Measurements from ENCODE around the gene BICRA.
"Not testable (repeated sequence)": the region's sequence is repeated elsewhere in the genome, so short reads cannot be mapped to it uniquely, and the experiment has no call there.

The BICRA gene

GRCh38 chr19:47711652-47712242 is 102.8 kb downstream of the BICRA start:
- in situ Hi-C loops (cut with MboI; ENCODE audit: low sequenced_read_pairs) = loop anchor here (25.0 kb wide), 1 partner anchor 424 kb away; no protein-coding TSS in a partner anchor

DNA sequence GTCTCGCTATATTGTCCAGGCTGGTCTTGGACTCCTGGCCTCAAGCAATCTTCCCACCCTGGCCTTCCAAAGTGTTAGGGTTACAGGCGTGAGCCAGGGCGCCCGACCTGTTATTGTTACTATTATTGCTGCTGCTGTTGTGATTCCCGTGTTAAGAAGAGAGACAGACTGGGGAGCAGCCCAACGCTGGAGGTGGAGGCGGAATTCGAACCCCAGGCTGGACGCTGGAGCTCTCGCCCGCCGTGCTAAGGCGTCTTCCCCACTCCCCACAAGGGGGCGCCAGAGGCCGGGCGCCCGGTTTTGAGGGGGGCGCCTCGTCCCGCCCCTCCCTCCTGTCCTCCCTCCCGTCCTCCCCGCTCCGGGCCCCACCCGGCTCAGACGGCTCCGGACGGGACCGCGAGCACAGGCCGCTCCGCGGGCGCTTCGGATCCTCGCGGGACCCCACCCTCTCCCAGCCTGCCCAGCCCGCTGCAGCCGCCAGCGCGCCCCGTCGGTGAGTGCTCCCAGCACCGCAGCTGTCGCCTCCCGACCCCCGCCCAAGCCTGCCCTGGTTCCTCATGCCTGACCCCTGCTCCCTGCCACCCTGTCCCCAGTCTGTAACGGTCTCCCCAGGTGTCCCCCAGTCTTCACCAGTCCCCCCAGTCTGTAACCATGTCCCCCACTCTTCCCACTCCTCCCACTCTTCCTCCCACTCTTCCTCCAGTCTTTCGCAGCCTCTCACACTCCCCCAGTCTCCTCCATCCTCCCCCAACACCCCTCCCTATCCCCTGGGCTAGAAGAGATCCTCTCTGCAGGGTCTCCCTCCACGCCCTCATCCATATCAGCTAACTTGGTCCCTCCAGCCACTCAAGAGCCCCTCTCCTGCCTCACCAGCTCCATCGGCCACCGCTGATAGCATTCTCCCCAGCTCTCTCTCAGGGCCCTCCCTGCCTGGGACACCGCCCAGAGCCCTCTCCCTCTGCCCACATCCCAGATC is 104.4 kb downstream of the BICRA start, which contains the start of gene EHD2:
Gene EHD2 (plus strand): TSS at position 377 of the 976 bp plus-strand sequence. CDS start 3,191 bp downstream, outside the sequence.
- in situ Hi-C loops (cut with MboI; ENCODE audit: low sequenced_read_pairs) = loop anchor here (25.0 kb wide), 1 partner anchor 426 kb away; no protein-coding TSS in a partner anchor

DNA sequence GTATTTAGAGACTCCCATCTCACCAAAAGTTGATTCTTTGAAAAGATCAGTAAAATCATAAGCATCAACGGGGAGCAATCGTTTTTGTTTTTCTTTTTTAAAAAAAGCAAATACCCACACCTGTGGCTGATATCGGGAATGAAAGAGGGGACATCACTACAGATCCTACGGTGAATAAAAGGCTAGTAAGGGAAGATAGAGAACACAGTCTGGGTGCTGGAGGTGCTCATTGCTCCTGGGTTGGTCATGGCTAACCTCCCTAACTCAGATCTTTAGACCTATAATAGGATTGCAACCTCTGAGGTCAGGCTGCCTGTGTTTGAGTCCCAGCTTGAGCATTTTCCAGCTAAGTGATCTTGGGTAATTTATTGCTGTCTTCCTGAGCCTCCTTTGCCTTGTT is 105.4 kb downstream of the BICRA start:
- in situ Hi-C loops (cut with MboI; ENCODE audit: low sequenced_read_pairs) = loop anchor here (25.0 kb wide), 1 partner anchor 427 kb away; no protein-coding TSS in a partner anchor

- in situ Hi-C loops (cut with MboI; ENCODE audit: low sequenced_read_pairs) = loop anchor here (25.0 kb wide), 1 partner anchor 428 kb away; no protein-coding TSS in a partner anchor
Observed at GRCh38 chr19:47714855-47715254, 105.9 kb downstream of the BICRA start.

GRCh38 chr19:47716270-47716937 is 107.5 kb downstream of the BICRA start:
- in situ Hi-C loops (cut with MboI; ENCODE audit: low sequenced_read_pairs) = loop anchor here (25.0 kb wide), 1 partner anchor 429 kb away; no protein-coding TSS in a partner anchor

- in situ Hi-C loops (cut with MboI; ENCODE audit: low sequenced_read_pairs) = loop anchor here (25.0 kb wide), 1 partner anchor 431 kb away; no protein-coding TSS in a partner anchor
Observed at GRCh38 chr19:47718415-47719046, 109.6 kb downstream of the BICRA start.

GRCh38 chr19:47719047-47719859 is 110.3 kb downstream of the BICRA start:
- in situ Hi-C loops (cut with MboI; ENCODE audit: low sequenced_read_pairs) = loop anchor here (25.0 kb wide), 1 partner anchor 432 kb away; no protein-coding TSS in a partner anchor

DNA sequence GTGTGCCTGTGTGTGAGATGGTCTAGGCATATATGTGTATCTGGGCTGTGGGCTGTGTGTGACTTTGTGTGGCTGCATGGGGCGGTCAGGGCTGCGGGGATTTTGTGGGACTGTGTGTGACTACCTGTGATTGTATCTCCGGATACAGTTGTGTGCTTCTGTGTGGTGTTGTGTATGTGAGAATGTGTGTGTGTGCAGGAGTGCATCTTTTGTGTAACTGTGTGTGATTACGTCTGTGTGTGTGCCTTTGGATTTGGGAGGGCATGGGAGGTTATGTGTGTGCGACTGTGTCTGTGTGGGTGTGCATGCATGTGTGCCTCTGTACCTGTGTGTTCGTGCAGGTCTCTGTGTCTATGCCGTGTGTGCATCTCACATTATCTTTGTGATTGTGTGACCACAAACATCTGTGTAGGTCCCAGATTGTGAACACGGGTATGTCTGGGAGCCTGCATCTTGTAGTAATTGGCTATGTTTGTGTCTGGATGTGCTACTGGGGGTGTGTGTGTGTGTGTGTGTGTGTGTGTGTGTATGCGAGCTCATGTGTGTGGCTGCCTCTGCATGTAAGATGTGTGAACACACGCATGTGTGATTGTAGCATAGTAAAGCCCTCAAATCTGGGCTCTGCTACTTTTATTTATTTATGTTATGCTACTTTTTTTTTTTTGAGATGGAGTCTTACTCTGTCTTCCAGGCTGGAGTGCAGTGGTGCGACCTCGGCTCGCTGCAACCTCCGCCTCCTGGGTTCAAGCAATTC is 111.9 kb downstream of the BICRA start:
- in situ Hi-C loops (cut with MboI; ENCODE audit: low sequenced_read_pairs) = loop anchor here (25.0 kb wide), 1 partner anchor 434 kb away; no protein-coding TSS in a partner anchor

DNA sequence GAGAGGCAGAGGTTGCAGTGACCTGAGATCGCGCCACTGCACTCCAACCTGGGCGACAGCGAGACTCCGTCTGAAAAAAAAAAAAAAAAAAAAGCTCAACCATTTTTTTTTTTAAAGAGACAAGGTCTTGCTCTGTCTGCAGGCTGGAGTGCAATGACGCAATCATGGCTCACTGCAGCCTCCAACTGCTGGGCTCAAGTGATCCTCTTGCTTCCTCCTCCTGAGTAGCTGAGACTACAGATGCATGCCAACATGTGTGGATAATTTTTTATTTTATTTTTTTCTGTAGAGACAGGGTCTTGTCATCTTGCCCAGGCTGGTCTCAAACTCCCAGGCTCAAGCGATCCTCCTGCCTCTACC is 114.6 kb downstream of the BICRA start:
- in situ Hi-C loops (cut with MboI; ENCODE audit: low sequenced_read_pairs) = loop anchor here (25.0 kb wide), 1 partner anchor 436 kb away; no protein-coding TSS in a partner anchor

DNA sequence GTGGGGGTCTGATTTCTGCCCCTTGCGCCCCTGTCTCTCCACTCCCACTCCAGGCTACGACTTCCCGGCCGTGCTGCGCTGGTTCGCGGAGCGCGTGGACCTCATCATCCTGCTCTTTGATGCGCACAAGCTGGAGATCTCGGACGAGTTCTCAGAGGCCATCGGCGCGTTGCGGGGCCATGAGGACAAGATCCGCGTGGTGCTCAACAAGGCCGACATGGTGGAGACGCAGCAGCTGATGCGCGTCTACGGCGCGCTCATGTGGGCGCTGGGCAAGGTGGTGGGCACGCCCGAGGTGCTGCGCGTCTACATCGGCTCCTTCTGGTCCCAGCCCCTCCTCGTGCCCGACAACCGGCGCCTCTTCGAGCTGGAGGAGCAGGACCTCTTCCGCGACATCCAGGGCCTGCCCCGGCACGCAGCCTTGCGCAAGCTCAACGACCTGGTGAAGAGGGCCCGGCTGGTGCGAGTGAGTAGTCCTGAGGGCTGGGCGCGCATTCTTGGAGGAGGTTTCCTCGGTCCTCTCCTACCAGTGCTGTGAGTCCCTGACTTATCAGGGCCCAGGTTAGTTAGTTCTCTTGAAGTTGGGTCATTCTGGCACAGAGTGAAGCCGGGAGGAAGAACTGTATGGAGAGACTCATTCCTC is 116.9 kb downstream of the BICRA start:
- in situ Hi-C loops (cut with MboI; ENCODE audit: low sequenced_read_pairs) = no loop called here

- in situ Hi-C loops (cut with MboI; ENCODE audit: low sequenced_read_pairs) = no loop called here
Observed at GRCh38 chr19:47726467-47726866, 117.5 kb downstream of the BICRA start.

- in situ Hi-C loops (cut with MboI; ENCODE audit: low sequenced_read_pairs) = not testable (repeated sequence)
Observed at GRCh38 chr19:47728295-47728694, 119.4 kb downstream of the BICRA start.

DNA sequence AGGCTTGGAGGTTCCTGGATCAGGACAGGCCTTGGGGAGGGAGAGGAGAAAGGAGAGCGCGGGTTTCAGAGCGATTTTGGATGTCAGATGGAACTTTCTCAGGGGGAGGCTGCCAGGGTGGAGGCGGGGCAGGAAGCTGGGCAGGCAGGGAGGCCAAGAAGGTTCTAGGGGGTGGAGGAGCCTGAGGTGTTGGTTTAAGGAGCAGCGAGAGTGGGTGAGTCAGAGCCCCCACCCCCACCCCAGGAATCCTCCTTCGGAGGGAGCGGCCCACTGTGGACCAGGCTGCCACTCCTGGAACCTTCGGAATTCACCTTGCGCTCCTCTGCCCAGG is 120.5 kb downstream of the BICRA start:
- in situ Hi-C loops (cut with MboI; ENCODE audit: low sequenced_read_pairs) = no loop called here

- in situ Hi-C loops (cut with MboI; ENCODE audit: low sequenced_read_pairs) = no loop called here
Observed at GRCh38 chr19:47729799-47730520, 121.0 kb downstream of the BICRA start.

DNA sequence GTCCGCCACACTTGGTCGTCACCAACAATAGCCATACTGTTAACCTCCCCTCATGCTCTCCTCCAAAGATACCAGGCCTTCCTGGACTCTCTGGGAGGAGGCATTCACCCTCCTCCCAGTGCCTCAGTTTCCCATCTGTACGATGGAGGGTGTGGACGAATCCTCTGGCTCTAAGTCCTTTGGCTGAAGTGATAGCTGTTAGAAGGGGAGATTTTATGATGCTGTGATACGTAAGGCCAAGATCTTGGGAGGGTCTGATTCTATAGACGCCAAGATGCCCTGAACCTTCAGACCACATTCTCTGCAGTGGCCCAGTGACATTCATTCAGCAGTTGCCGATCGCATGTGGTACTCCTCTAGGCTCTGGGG is 121.6 kb downstream of the BICRA start:
- in situ Hi-C loops (cut with MboI; ENCODE audit: low sequenced_read_pairs) = no loop called here

- in situ Hi-C loops (cut with MboI; ENCODE audit: low sequenced_read_pairs) = no loop called here
Observed at GRCh38 chr19:47730910-47731309, 122.0 kb downstream of the BICRA start.

GRCh38 chr19:47735131-47735530 is 126.2 kb downstream of the BICRA start:
- in situ Hi-C loops (cut with MboI; ENCODE audit: low sequenced_read_pairs) = no loop called here
